Nephron (organoid): Measurements from ENCODE around the gene SCAPER.
A peak's percentile ranks its signal among the peaks of the same experiment; 100 is the strongest.

Experiments
- H3K27ac Mint-ChIP-seq, 3 experiments: 2 replicates each; pipeline ENCODE4 v1.8.0; 2020; ENCODE audit warnings: mixed read lengths in 3 of 3, mild to moderate bottlenecking in 2 of 3, moderate library complexity in 1 of 3
- H3K27me3 Mint-ChIP-seq: 2 replicates; pipeline ENCODE4 v1.8.0; 2021; ENCODE audit warnings: low read depth, mild to moderate bottlenecking, moderate library complexity, mixed read lengths
- H3K36me3 Mint-ChIP-seq: 2 replicates; pipeline ENCODE4 v1.8.0; 2020; ENCODE audit warnings: low read depth, mixed read lengths
- H3K4me1 Mint-ChIP-seq: 2 replicates; pipeline ENCODE4 v1.8.0; 2020; ENCODE audit warnings: mixed read lengths
- H3K4me3 Mint-ChIP-seq, 3 experiments: 2 replicates each; pipeline ENCODE4 v1.8.0; 2020; ENCODE audit warnings: mild to moderate bottlenecking in 3 of 3, mixed read lengths in 3 of 3, moderate library complexity in 2 of 3
- H3K9me3 Mint-ChIP-seq: 2 replicates; pipeline ENCODE4 v1.8.0; 2020; ENCODE audit warnings: mixed read lengths
- CTCF ChIP-seq, 3 experiments: fragments of 200-600 bp; sonication (generic); IDR thresholded peaks; one replicate each; pipeline ENCODE4 v1.5.0; 2021; ENCODE audit warnings: antibody characterized with exemption in 3 of 3; ENCODE audit not compliant: unreplicated experiment in 3 of 3

The SCAPER gene

DNA sequence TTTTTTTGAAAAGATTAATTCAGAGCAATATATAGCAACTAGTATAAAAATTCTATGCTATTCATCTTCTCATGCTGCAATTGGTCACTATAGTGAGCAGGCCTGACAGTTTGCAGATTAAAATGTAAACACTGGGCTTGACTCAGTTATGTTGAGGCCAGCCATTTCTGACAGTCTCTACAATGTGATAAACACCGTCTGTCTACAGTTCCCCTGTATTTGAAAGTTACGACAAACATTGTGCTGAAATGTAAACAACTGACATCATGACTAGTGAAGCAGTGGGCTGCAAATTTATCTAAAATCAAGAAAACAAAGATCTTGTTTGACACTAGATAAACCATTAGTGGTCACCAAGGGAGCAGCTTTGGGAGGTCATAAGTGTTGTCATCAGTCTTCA, 371.1 kb downstream of the SCAPER start:
- Mint-ChIP-seq H3K4me1 (no peaks in the 10 kb centered on the region), H3K27me3 (no peaks in the 10 kb centered on the region), H3K36me3 (peaks cover 4% of the 10 kb centered on the region), H3K27ac (no peak overlapping the region), H3K4me3 (no peak overlapping the region), H3K9me3 (peaks cover 3% of the 10 kb centered on the region)
- TF ChIP-seq CTCF (IDR thresholded peaks at IDR 0.05; ENCODE audit: unreplicated experiment in 3 of 3): no peak

- Mint-ChIP-seq H3K4me3 (no peak overlapping the region), H3K27me3 (no peaks in the 10 kb centered on the region), H3K9me3 (no peaks in the 10 kb centered on the region), H3K4me1 (no peaks in the 10 kb centered on the region), H3K27ac (no peak overlapping the region), H3K36me3 (no peaks in the 10 kb centered on the region)
- TF ChIP-seq CTCF (IDR thresholded peaks at IDR 0.05; ENCODE audit: unreplicated experiment in 3 of 3): no peak
These were observed 371.9 kb downstream of the SCAPER start for GRCh38 chr15:76533060-76533820.

DNA sequence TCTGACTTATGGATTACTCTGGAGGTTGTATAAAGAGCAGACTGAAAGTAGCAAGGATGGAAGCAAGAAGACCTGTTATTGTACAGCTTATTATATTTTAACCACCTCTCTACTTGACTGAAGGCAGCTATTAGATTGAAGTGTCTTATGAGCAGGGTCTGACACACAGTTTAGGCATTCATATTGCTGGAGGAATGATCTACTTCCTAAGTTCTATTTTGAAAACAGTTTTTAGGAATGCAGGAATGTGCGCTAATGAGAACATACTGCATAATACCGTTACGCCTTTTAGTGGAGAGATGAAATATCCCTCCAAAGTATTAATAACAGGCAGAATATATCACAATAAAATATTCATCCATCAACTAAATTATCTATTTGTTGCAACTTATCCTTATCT, 375.2 kb downstream of the SCAPER start:
- no peaks in the 10 kb centered on the region for H3K4me1 Mint-ChIP-seq
- H3K9me3 Mint-ChIP-seq: no peaks in the 10 kb centered on the region
- no peaks in the 10 kb centered on the region for H3K36me3 Mint-ChIP-seq
- H3K27ac Mint-ChIP-seq: no peak overlapping the region
- H3K4me3 Mint-ChIP-seq: no peak overlapping the region
- no peak for TF ChIP-seq CTCF (IDR thresholded peaks at IDR 0.05; ENCODE audit: unreplicated experiment in 3 of 3)
- no peaks in the 10 kb centered on the region for H3K27me3 Mint-ChIP-seq

- no peak overlapping the region for H3K27ac Mint-ChIP-seq
- no peak for TF ChIP-seq CTCF (IDR thresholded peaks at IDR 0.05; ENCODE audit: unreplicated experiment in 3 of 3)
- H3K36me3 Mint-ChIP-seq: no peaks in the 10 kb centered on the region
These were observed 379.0 kb downstream of the SCAPER start for GRCh38 chr15:76526111-76526510.

GRCh38 chr15:76517910-76518309, 387.2 kb downstream of the SCAPER start:
- H3K36me3 Mint-ChIP-seq: no peaks in the 10 kb centered on the region

More at GRCh38 chr15:76526111-76526510, 379.0 kb downstream of the SCAPER start:
- Mint-ChIP-seq H3K9me3 (no peaks in the 10 kb centered on the region), H3K4me1 (no peaks in the 10 kb centered on the region), H3K4me3 (no peak overlapping the region), H3K27me3 (no peaks in the 10 kb centered on the region)

More at GRCh38 chr15:76517910-76518309, 387.2 kb downstream of the SCAPER start:
- Mint-ChIP-seq H3K9me3 (no peaks in the 10 kb centered on the region), H3K27me3 (no peaks in the 10 kb centered on the region), H3K4me3 (no peak overlapping the region), H3K4me1 (peaks cover 4% of the 10 kb centered on the region), H3K27ac (peak overlapping the region in 2 of 3 experiments; percentile 13 to 27)
- no peak for TF ChIP-seq CTCF (IDR thresholded peaks at IDR 0.05; ENCODE audit: unreplicated experiment in 3 of 3)
